GM18505 (cell line): Measurements from ENCODE around the gene GID8.

Source experiments
- ATAC-seq: cut with Tn5 transposase; IDR thresholded peaks from one replicate; pipeline ENCODE4 v1.9.1; 2021; ENCODE audit not compliant: unreplicated experiment
- POLR2A ChIP-seq: IDR thresholded peaks from 4 replicates; pipeline ENCODE4 v1.6.1; 2011; ENCODE audit warnings: borderline replicate concordance; ENCODE audit not compliant: insufficient read depth, insufficient read length; ENCODE audit errors: extremely low read depth

Gene GID8

GRCh38 chr20:62971950-62972844 lies 34.2 kb downstream of the GID8 start:
- peak; percentile 77 for ATAC-seq
- no peak for TF ChIP-seq POLR2A

GRCh38 chr20:62972845-62973745 lies 35.1 kb downstream of the GID8 start:
- TF ChIP-seq POLR2A: no peak
- no peak for ATAC-seq

GRCh38 chr20:62975251-62975760 lies 37.4 kb downstream of the GID8 start:
- no peak for ATAC-seq

GRCh38 chr20:62975812-62976508 lies 38.0 kb downstream of the GID8 start:
- TF ChIP-seq POLR2A: no peak
- ATAC-seq: no peak

More at GRCh38 chr20:62975251-62975760, 37.4 kb downstream of the GID8 start:
- no peak for TF ChIP-seq POLR2A

- no peak for TF ChIP-seq POLR2A
- no peak for ATAC-seq
These were observed 38.9 kb downstream of the GID8 start for GRCh38 chr20:62976886-62977285.

GRCh38 chr20:62977613-62978560 lies 39.9 kb downstream of the GID8 start:
- peak; percentile 64 for TF ChIP-seq POLR2A

GRCh38 chr20:62978561-62978943 lies 40.6 kb downstream of the GID8 start:
- ATAC-seq: no peak
- TF ChIP-seq POLR2A: no peak

More at GRCh38 chr20:62977613-62978560, 39.9 kb downstream of the GID8 start:
- ATAC-seq: peak; percentile 63

- no peak for TF ChIP-seq POLR2A
- ATAC-seq: no peak
These were observed 41.4 kb downstream of the GID8 start for GRCh38 chr20:62979310-62979709.

- ATAC-seq: no peak
- no peak for TF ChIP-seq POLR2A
These were observed 42.0 kb downstream of the GID8 start for GRCh38 chr20:62979876-62980373.

GRCh38 chr20:62980380-62980960 lies 42.5 kb downstream of the GID8 start:
- TF ChIP-seq POLR2A: no peak
- no peak for ATAC-seq

GRCh38 chr20:62980970-62981369 lies 43.0 kb downstream of the GID8 start:
- no peak for ATAC-seq
- TF ChIP-seq POLR2A: no peak
